GM12892 (cell line): ENCODE results near the gene CYTH1.

ENCODE experiments used
- POLR2A ChIP-seq: IDR thresholded peaks from 2 replicates; pipeline ENCODE4 v1.6.1; 2011; ENCODE audit warnings: low read depth, low read length, control low read depth
- POLR2AphosphoS5 ChIP-seq: IDR thresholded peaks from 2 replicates; pipeline ENCODE4 v1.6.1; 2011; ENCODE audit warnings: low read depth, low read length, control low read depth
- TAF1 ChIP-seq: IDR thresholded peaks from 2 replicates; pipeline ENCODE4 v1.6.1; 2011; ENCODE audit warnings: low read depth, mild to moderate bottlenecking, control low read depth, low read length, borderline replicate concordance

DNA sequence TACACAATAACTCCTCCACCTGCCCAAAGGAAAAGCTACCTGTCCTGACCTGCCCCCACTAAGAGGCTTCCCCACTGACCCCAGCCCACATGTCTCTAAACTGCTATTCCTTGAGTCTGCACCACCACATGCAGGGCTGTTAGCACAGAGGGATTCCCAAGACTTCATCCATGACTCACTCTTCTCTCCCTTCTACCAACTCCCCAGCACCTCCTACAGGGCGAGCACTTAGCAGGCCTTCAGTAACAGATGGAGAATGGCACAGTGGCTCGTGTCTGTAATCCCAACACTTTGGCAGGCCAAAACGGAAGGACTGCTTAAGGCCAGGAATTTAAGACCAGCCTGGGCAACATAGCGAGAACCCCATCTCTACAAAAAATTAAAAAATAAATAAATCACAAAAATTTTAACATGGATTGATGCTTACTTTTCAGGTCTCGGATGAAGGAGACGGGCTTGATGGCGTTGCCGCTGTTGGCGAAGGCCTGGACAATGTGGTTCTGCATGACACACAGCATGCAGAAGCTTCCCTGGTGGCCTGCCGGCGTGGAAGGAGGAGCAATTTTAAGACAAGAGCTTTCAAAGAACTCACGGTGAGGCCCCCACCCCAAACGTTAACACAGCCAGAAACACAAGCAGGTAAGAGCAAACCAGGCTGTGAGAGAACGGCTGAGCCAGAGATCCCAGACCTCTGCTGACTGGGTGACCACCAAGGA lies 46.6 kb upstream of the CYTH1 start:
- TF ChIP-seq POLR2A (no peak), POLR2AphosphoS5 (no peak), TAF1 (no peak)
